NCI-H2029 (cell line): ENCODE data around the gene BRSK2.

Experiments
- DNase-seq: peaks from one replicate; lab custom pipeline; 2025; lab: John Stamatoyannopoulos, UW

The BRSK2 gene

GRCh38 chr11:1397146-1397861, 7.6 kb downstream of the BRSK2 start:
- no peak for DNase-seq

- DNase-seq = no peak
Observed at GRCh38 chr11:1397862-1398527, 8.3 kb downstream of the BRSK2 start.

- no peak for DNase-seq
Observed at GRCh38 chr11:1398528-1399235, 8.9 kb downstream of the BRSK2 start.

- DNase-seq = no peak
Observed at GRCh38 chr11:1399386-1400316, 9.9 kb downstream of the BRSK2 start.

- DNase-seq = no peak
Observed at GRCh38 chr11:1400317-1401170, 10.8 kb downstream of the BRSK2 start.

- no peak for DNase-seq
Observed at GRCh38 chr11:1401171-1401445, 11.4 kb downstream of the BRSK2 start.

GRCh38 chr11:1401656-1402221, 12.0 kb downstream of the BRSK2 start:
- peak; percentile 76 for DNase-seq

GRCh38 chr11:1402355-1403077, 12.8 kb downstream of the BRSK2 start:
- DNase-seq = no peak

- no peak for DNase-seq
Observed at GRCh38 chr11:1403078-1403620, 13.4 kb downstream of the BRSK2 start.

- DNase-seq = no peak
Observed at GRCh38 chr11:1403721-1404460, 14.2 kb downstream of the BRSK2 start.

- no peak for DNase-seq
Observed at GRCh38 chr11:1404461-1405185, 14.9 kb downstream of the BRSK2 start.

GRCh38 chr11:1405186-1406020, 15.7 kb downstream of the BRSK2 start:
- DNase-seq = no peak

- DNase-seq = no peak
Observed at GRCh38 chr11:1406571-1407485, 17.1 kb downstream of the BRSK2 start.

GRCh38 chr11:1407668-1408067, 17.9 kb downstream of the BRSK2 start:
- no peak for DNase-seq

GRCh38 chr11:1408346-1408745, 18.6 kb downstream of the BRSK2 start:
- no peak for DNase-seq

- no peak for DNase-seq
Observed at GRCh38 chr11:1409108-1409851, 19.5 kb downstream of the BRSK2 start.
